IMR-90 (cell line): Measurements from ENCODE around the gene YIPF6. TPM values are rescaled to one million over a fixed set of nuclear protein-coding genes. Genes with fewer than 3 reads are reported as not detected.

ENCODE experiments used
- ATAC-seq: fragments of 200-7000 bp; cut with Tn5 transposase; 2 replicates; pipeline ENCODE4 v1.9.1; 2020; ENCODE audit warnings: low read depth, mild to moderate bottlenecking, moderate library complexity
- BruUV-seq: library from RNA; stranded (reverse); fragments of 400-500 nt; replicated peaks from 2 replicates; lab custom pipeline; 2021; lab: Mats Ljungman, UMichigan
- CTCF ChIA-PET: fragments of 300-600 bp; formaldehyde crosslinking; extraction: SDS; loops from one replicate; lab custom pipeline; 2021; ENCODE audit warnings: antibody characterized with exemption; lab: Yijun Ruan, JAX
- POLR2A ChIA-PET: fragments of 300-600 bp; sonication (Branson Sonifier 250); formaldehyde crosslinking; loops from one replicate; lab custom pipeline; 2022; ENCODE audit warnings: antibody characterized with exemption; ENCODE audit not compliant: unreplicated experiment; lab: Charles Lee
- DNase-seq: peaks from one replicate; pipeline ENCODE4 v3.0.0; 2013
- H2AFZ ChIP-seq: replicated peaks from 2 replicates; pipeline ENCODE3; 2013; ENCODE audit warnings: low read length, mild to moderate bottlenecking; ENCODE audit not compliant: poor library complexity
- H2AK5ac ChIP-seq: 2 replicates; pipeline ENCODE4 v1.6.1; 2013; ENCODE audit warnings: low read depth, low read length, inconsistent platforms
- H2AK9ac ChIP-seq: replicated peaks from 2 replicates; pipeline ENCODE3; 2013; ENCODE audit warnings: mild to moderate bottlenecking, low read depth, low read length, moderate library complexity; ENCODE audit not compliant: poor library complexity
- H2BK120ac ChIP-seq: 2 replicates; pipeline ENCODE4 v1.6.1; 2013; ENCODE audit warnings: low read depth, low read length, inconsistent platforms
- H2BK15ac ChIP-seq: 3 replicates; pipeline ENCODE4 v1.6.1; 2013; ENCODE audit warnings: low read depth, low read length, inconsistent platforms
- H2BK20ac ChIP-seq: 2 replicates; pipeline ENCODE4 v1.6.1; 2013; ENCODE audit warnings: low read depth, mild to moderate bottlenecking, inconsistent platforms, low read length, moderate library complexity
- H2BK5ac ChIP-seq: 2 replicates; pipeline ENCODE4 v1.6.1; 2013; ENCODE audit warnings: mild to moderate bottlenecking, low read depth, low read length, inconsistent platforms; ENCODE audit not compliant: poor library complexity, severe bottlenecking
- H3K14ac ChIP-seq: replicated peaks from 2 replicates; pipeline ENCODE4 v1.6.1; 2013; ENCODE audit warnings: low read depth, low read length, inconsistent platforms
- H3K18ac ChIP-seq: 2 replicates; pipeline ENCODE4 v1.6.1; 2013; ENCODE audit warnings: low read depth, low read length, control low read depth
- H3K23ac ChIP-seq: 2 replicates; pipeline ENCODE4 v1.6.1; 2013; ENCODE audit warnings: low read depth, low read length, inconsistent platforms
- H3K27ac ChIP-seq: 2 replicates; pipeline ENCODE4 v1.5.1; 2013; ENCODE audit warnings: mild to moderate bottlenecking, control low read depth, low read length; ENCODE audit not compliant: insufficient read depth
- H3K27me3 ChIP-seq: 2 replicates; pipeline ENCODE4 v1.6.1; 2013; ENCODE audit warnings: low read length; ENCODE audit not compliant: control insufficient read depth, insufficient read depth
- H3K36me3 ChIP-seq: 2 replicates; pipeline ENCODE4 v1.6.1; 2013; ENCODE audit warnings: low read length, mixed read lengths; ENCODE audit not compliant: control insufficient read depth, insufficient read depth
- H3K4ac ChIP-seq: 2 replicates; pipeline ENCODE4 v1.6.1; 2013; ENCODE audit warnings: low read depth, low read length, inconsistent platforms
- H3K4me1 ChIP-seq: 2 replicates; pipeline ENCODE4 v1.6.1; 2013; ENCODE audit warnings: low read length, mixed read lengths; ENCODE audit not compliant: control insufficient read depth, insufficient read depth
- H3K4me2 ChIP-seq: 2 replicates; pipeline ENCODE4 v1.6.1; 2013; ENCODE audit warnings: low read depth, mild to moderate bottlenecking, control low read depth, low read length, moderate library complexity
- H3K4me3 ChIP-seq: 2 replicates; pipeline ENCODE4 v1.5.1; 2013; ENCODE audit warnings: low read depth, mild to moderate bottlenecking, control low read depth, low read length, moderate library complexity; ENCODE audit not compliant: insufficient read depth
- H3K56ac ChIP-seq: 2 replicates; pipeline ENCODE4 v1.6.1; 2013; ENCODE audit warnings: low read length, inconsistent platforms; ENCODE audit not compliant: insufficient read depth; ENCODE audit errors: extremely low read depth
- H3K79me1 ChIP-seq, 2 experiments: 2 replicates each; pipeline ENCODE4 v1.6.1; 2013; ENCODE audit warnings: low read length in 2 of 2, inconsistent platforms in 1 of 2, low read depth in 1 of 2
- H3K9ac ChIP-seq: 2 replicates; pipeline ENCODE4 v1.6.1; 2013; ENCODE audit warnings: low read depth, low read length, control low read depth
- H3K9me1 ChIP-seq: 2 replicates; pipeline ENCODE4 v1.6.1; 2013; ENCODE audit warnings: low read length, inconsistent platforms; ENCODE audit not compliant: insufficient read depth
- H3K9me3 ChIP-seq: 2 replicates; pipeline ENCODE4 v1.6.1; 2013; ENCODE audit warnings: low read length; ENCODE audit not compliant: control insufficient read depth, insufficient read depth
- H4K20me1 ChIP-seq: 2 replicates; pipeline ENCODE4 v1.6.1; 2013; ENCODE audit warnings: low read length, inconsistent platforms; ENCODE audit not compliant: insufficient read depth
- H4K5ac ChIP-seq: 2 replicates; pipeline ENCODE4 v1.6.1; 2013; ENCODE audit warnings: mild to moderate bottlenecking, low read depth, low read length, control low read depth
- H4K8ac ChIP-seq, 2 experiments: 2 replicates each; pipeline ENCODE4 v1.6.1; 2013; ENCODE audit warnings: low read depth in 2 of 2, low read length in 2 of 2, control low read depth in 1 of 2, inconsistent platforms in 1 of 2
- H4K91ac ChIP-seq: 2 replicates; pipeline ENCODE4 v1.6.1; 2013; ENCODE audit warnings: low read depth, low read length, inconsistent platforms; ENCODE audit not compliant: insufficient read depth
- MXI1 ChIP-seq: IDR thresholded peaks from 2 replicates; pipeline ENCODE4 v1.6.1; 2012; ENCODE audit warnings: low read depth, mild to moderate bottlenecking, low read length, moderate library complexity, borderline replicate concordance
- NFE2L2 ChIP-seq: fragments of 150-350 bp; IDR thresholded peaks from 2 replicates; pipeline ENCODE4 v1.6.1; 2016; ENCODE audit warnings: low read depth, mild to moderate bottlenecking, low read length
- WGBS, 2 experiments: methylation state at CpG; one replicate each; pipeline versions ENCODE4 v1.1.5 to v1.1.7; 2013; ENCODE audit warnings: missing lambda C conversion rate in 2 of 2; ENCODE audit not compliant: insufficient read length in 1 of 2; ENCODE audit errors: extremely low coverage in 2 of 2; 5-methylcytosine and 5-hydroxymethylcytosine counted together
- dilution Hi-C: fragments of 300-500 bp; cut with HindIII; formaldehyde crosslinking; loops from one replicate; pipeline ENCODE4 v1.14.3; 2018; ENCODE audit warnings: low sequenced_read_pairs; ENCODE audit not compliant: unreplicated experiment
- in situ Hi-C: fragments of 300-500 bp; cut with MboI; formaldehyde crosslinking; loops from 3 replicates; pipeline ENCODE4 v1.14.3; 2019; ENCODE audit warnings: low sequenced_read_pairs, inconsistent platforms, mixed read lengths
- intact Hi-C: fragments of 100-400 bp; cut with micrococcal nuclease; formaldehyde crosslinking; loops from 2 replicates; pipeline ENCODE4 v1.10.0; 2022
- polyA plus RNA-seq, 3 experiments: library from polyadenylated mRNA; depleted of rRNA; stranded (reverse); fragments of >200 nt; gene quantifications; 2 replicates each; pipeline ENCODE4 v1.2.3, GENCODE V29; 2012; ENCODE audit warnings: low replicate concordance in 1 of 3
- total RNA-seq: library from RNA; depleted of rRNA; stranded (reverse); fragments of >200 nt; gene quantifications from 2 replicates; pipeline ENCODE4 v1.2.3, GENCODE V29; 2012
- TF ChIP-seq, protein P1 (sequence below): conservative IDR thresholded peaks from 2 replicates; pipeline ENCODE4 v1.5.1; 2012; ENCODE audit warnings: mild to moderate bottlenecking, low read depth, low read length, improper control_type of control experiment

YIPF6 gene
- total and polyA plus RNA-seq, 2 of the 4 experiments (the other 2 are of a cell fraction), result 9.7 to 22.4 TPM

DNA sequence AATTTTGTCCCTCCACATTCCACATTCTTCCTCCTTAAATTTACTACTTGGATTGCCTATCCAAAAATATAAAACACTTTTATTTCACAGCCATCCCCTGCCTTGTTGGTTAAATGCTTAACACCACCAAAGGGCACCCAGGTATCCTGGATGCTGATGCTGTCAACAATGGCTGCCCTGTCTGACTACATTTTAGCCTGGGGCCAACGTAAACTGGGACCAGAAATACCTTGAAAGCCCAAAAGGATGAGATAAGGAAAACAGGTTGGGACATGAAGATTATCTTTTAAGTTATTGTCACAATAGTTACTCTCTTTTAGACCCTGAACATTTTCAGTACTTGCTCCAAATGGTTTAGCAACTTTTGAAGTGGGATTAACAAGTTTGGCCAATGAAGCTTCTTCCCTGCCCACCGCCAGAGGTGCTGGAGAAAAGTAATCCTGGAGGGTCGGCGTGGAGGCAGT is 775 bp upstream of the YIPF6 start:
- WGBS, 2 experiments, result no CpG with 5 or more reads among the region's 4 CpGs
- peaks cover 0 to 12% of the 10 kb centered on the region in 2 experiments; a peak in 2 of 4 replicates for H3K79me1 ChIP-seq
- H2BK120ac ChIP-seq, result no peak overlapping the region
- peak overlapping the region; percentile 97 for H4K5ac ChIP-seq
- BruUV-seq, result no TSS peak
- ATAC-seq (no peak), DNase-seq (no peak)
- dilution Hi-C loops, result no loop called here
- no peak overlapping the region; the same call in 1 of the 2 replicates for H3K56ac ChIP-seq
- no peaks in the 10 kb centered on the region for H3K36me3 ChIP-seq
- peak overlapping the region; percentile 10; the same call in 1 of the 2 replicates for H3K23ac ChIP-seq
- peak overlapping the region; percentile 93 for H3K4me2 ChIP-seq
- peak overlapping the region; percentile 99 for H3K9ac ChIP-seq
- H2AK5ac ChIP-seq, result no peak overlapping the region; the same call in 1 of the 2 replicates
- no peaks in the 10 kb centered on the region for H3K9me1 ChIP-seq
- H3K18ac ChIP-seq, result peak overlapping the region; percentile 10; the same call in 1 of the 2 replicates
- H3K4me3 ChIP-seq, result peak overlapping the region; percentile 97
- H2BK15ac ChIP-seq, result no peak overlapping the region
- peak overlapping the region; percentile 84 for H3K4ac ChIP-seq
- H3K27me3 ChIP-seq, result no peaks in the 10 kb centered on the region; the same call in 1 of the 2 replicates
- TF ChIP-seq NFE2L2 (no peak), MXI1 (no peak)
- TF ChIP-seq, protein P1, sequence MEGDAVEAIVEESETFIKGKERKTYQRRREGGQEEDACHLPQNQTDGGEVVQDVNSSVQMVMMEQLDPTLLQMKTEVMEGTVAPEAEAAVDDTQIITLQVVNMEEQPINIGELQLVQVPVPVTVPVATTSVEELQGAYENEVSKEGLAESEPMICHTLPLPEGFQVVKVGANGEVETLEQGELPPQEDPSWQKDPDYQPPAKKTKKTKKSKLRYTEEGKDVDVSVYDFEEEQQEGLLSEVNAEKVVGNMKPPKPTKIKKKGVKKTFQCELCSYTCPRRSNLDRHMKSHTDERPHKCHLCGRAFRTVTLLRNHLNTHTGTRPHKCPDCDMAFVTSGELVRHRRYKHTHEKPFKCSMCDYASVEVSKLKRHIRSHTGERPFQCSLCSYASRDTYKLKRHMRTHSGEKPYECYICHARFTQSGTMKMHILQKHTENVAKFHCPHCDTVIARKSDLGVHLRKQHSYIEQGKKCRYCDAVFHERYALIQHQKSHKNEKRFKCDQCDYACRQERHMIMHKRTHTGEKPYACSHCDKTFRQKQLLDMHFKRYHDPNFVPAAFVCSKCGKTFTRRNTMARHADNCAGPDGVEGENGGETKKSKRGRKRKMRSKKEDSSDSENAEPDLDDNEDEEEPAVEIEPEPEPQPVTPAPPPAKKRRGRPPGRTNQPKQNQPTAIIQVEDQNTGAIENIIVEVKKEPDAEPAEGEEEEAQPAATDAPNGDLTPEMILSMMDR, result peak; percentile 23; the same call in 1 of the 2 replicates
- 0 out of 2 replicates have a peak overlapping the region, but pooled peaks have one; percentile 3 for H3K14ac ChIP-seq
- H2AK9ac ChIP-seq, result peak overlapping the region; percentile 96
- no peak overlapping the region for H2BK20ac ChIP-seq
- H4K8ac ChIP-seq, result peak overlapping the region; percentile 98 to 100
- H4K91ac ChIP-seq, result no peak overlapping the region
- peak overlapping the region; percentile 100 for H3K27ac ChIP-seq
- in situ Hi-C loops, result loop anchor here (10.0 kb wide), 1 partner anchor 303 kb away; no protein-coding TSS in a partner anchor
- intact Hi-C loops, result loop anchor here (1.0 kb wide), 1 partner anchor 301 kb away; no protein-coding TSS in a partner anchor
- peak overlapping the region; percentile 95 for H2AFZ ChIP-seq
- H2BK5ac ChIP-seq, result no peak overlapping the region
- no peaks in the 10 kb centered on the region for H3K4me1 ChIP-seq
- POLR2A ChIA-PET, result no interaction called here
- 0 out of 2 replicates have a peak, but pooled peaks cover under 1% of the 10 kb centered on the region for H4K20me1 ChIP-seq
- no peaks in the 10 kb centered on the region for H3K9me3 ChIP-seq
- CTCF ChIA-PET, result no interaction called here
